Ovary (tissue), 3 donors: ENCODE results near the gene XRCC3.

Experiments used
- CTCF ChIP-seq, 3 donors: fragments of 450-650 bp in 2 of 3; fragments of 200-600 bp in 1 of 3; IDR thresholded peaks; one replicate each; pipeline versions ENCODE4 v1.5.1 to v1.8.0; 2016 to 2022; ENCODE audit warnings: antibody characterized with exemption in 3 of 3, mild to moderate bottlenecking in 1 of 3
- EP300 ChIP-seq: sonication (generic); formaldehyde crosslinking; IDR thresholded peaks from one replicate; pipeline ENCODE4 v1.6.1; 2017; ENCODE audit warnings: antibody characterized with exemption
- POLR2A ChIP-seq: fragments of 450-650 bp; IDR thresholded peaks from one replicate; pipeline ENCODE4 v1.6.1; 2017; ENCODE audit warnings: antibody characterized with exemption, mild to moderate bottlenecking, moderate library complexity
- donor health status: DM: no; HTN: no; CAD: no.

GRCh38 chr14:103652806-103653205 is 62.4 kb downstream of the XRCC3 start:
- no peak for TF ChIP-seq CTCF (IDR thresholded peaks at IDR 0.05)
- no peak for TF ChIP-seq POLR2A
- no peak for TF ChIP-seq EP300
